GM18526 (cell line): ENCODE measurements around the gene EOLA2.
"Not testable (repeated sequence)": the region's sequence is repeated elsewhere in the genome, so short reads cannot be mapped to it uniquely, and the experiment has no call there.

Experiments used
- POLR2A ChIP-seq: IDR thresholded peaks from 3 replicates; pipeline ENCODE4 v1.6.1; 2011; ENCODE audit not compliant: insufficient read length; ENCODE audit errors: extremely low read depth

Gene EOLA2

DNA sequence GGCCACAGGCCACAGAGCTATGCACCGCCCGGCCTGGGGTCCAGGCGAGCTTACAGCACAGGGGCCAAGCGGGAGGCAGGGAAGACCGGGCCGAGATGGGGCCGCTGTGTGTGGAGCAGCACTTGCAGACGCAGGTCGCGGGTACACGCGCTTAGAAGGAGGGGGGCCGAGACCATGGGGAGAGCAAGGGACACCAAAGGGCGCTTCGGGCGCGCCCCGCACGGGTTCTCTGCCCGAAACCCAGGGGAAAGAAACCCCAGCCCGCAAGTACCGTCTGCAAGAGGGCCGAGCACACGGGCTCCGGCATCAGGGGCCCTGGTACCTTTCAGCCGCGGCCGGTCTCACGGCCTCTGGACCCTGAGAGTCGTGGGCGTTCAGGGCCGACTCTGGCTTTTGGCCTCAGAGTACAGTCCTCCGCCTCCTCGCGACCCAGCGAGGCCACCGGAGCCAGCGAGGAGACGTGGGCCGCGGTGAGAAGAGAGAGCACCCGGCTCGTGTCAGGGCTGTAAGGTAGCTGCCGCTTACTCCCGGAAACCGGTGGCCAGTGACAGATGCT, 342 bp downstream of the EOLA2 start:
- no peak for TF ChIP-seq POLR2A

DNA sequence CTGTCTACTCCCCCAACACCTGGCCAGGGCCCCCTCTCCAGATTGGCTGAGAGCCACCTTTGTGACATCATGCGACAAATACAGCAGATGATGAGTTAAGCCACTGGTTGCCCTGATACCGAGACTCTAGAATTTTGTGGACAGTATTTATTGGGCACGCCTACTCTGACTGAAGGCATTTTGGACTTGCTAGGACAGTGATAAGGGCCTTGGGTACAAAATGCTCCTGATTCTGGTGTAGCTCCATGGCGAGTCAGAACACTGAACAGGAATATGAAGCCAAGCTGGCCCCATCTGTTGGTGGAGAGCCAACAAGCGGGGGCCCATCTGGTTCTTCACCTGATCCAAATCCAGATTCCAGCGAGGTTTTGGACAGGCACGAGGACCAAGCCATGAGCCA, 8.9 kb downstream of the EOLA2 start, which contains the start of gene HSFX4:
Gene HSFX4, plus strand, starts transcription at position 174 of the 400 bp plus-strand sequence. Its CDS starts 72 bp downstream, at position 246.
- not testable (repeated sequence) for TF ChIP-seq POLR2A

DNA sequence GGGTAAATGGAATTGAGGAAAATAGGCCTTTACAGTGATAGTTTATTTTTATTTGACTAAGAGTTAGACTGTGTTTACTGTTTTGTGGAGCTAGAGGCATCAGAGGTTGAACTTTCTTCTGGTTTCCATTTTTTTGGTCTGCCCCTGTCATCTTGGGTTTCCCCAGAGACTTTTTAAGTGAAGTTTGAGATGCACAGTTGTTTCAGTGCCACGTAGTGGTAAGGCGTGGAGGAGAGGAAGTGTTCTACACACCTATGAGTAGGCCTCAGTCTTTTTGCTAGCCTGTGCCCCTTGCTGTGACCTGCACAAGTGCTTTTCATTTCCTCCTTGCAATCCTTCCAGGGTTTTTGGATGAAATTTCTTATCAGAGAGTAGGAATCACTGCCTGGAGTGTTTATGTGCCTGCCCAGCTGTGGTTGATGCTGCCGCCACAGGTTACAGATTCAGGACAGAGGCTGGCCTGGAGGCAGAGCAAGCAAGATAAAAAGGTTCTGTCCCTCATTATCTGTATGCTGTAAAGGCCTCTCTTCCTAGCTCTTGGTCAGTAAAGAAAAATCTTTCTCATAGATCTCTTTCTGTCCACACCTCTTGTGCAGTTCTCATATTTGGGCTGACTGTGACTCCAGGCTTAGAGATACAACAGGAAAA, 21.4 kb downstream of the EOLA2 start:
- TF ChIP-seq POLR2A, result no peak

DNA sequence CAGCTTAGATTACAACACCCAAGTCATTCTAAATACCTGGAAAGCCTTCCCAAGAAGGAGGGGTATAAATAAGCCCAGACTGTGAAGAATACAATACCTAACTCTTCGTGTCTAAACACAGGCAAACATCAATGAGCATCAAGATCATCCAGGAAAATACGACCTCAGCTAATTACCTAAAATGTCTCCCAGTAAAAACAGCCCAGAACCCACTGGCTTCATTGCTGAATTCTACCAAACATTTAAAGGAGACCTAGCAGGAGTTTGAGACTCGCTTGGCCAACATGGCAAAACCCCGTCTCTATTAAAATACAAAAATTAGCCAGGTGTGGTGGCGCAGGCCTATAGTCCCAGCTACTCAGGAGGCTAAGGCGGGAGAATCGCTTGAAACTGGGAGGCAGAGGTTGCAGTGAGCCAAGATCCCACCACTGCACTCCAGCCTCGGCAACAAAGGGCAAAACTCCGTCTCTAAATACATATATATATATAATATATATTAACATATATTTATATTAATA, 28.1 kb downstream of the EOLA2 start:
- TF ChIP-seq POLR2A, result no peak

DNA sequence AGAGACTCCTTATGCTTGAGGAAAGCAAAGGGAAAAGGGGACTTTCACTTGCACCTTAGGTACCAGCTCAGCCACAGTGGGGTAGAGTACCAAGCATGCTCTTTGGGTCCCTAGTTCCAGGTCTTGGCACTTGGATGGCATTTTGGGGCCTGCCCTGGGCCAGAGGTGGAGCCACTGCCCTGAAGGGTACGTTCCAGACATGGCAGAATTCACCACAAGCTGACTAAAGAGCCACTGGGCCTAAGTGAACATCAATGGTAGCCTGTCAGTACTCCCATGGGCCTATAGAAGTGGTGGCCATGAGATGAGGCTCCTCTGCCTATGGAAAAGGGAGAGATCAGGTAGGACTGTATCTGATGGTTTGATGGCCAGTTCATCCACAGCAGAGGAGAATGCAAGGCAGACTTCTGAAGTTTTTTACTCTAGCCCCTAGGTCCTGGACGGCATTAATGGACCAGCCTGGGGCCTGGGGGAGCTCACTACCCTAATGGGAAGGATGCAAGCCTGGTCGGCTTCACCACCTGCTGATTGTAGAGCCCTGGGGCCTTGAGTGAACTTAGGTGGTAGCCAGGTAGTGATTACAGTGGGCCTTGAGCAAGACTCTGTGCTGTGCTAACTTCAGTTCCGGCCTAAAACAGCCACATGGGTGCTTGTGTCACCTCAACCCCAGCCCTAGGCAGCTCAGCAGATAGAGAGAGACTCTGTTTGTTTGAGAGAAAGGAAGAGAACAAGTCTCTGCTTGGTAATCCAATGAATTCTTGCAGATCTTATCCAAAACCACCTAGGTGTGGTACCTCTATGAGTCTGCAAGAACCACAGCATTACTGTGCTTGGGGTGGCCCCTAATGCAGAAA, 28.7 kb downstream of the EOLA2 start:
- TF ChIP-seq POLR2A, result no peak

DNA sequence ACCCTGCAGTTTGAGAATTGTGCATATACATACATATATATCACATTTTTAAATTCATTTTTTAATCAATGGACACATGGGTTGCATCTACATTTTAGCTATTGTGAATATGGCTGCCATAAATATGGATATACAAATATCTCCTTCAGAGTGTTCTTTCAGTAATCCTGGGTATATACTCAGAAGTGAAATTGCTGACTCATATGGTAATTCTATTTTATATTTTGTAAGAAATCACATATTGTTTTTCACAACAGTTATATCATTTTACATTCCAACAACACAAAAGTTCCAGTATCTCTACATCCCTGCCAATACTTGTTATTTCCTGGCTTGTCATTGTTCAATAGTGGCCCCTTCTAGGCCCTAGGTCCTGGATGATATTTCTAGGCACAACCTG, 29.6 kb downstream of the EOLA2 start:
- TF ChIP-seq POLR2A, result no peak

DNA sequence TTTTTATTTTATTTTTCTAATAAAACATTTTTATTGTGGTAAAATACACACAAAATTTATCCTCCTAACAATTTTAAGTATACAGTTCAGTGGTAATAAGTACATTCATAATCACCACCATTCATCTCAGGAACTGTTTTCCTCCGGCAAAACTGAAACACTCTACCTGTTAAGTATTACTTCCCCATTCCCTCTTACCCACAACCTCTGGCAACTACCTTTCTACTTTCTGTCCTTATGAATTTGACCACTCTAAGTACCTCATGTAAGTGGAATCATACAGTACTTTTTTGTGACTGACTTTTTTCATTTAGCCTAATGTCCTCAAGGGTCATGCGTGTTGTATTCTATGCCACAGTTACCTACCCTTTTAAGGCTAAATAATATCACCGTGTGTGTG, 30.0 kb downstream of the EOLA2 start:
- no peak for TF ChIP-seq POLR2A

DNA sequence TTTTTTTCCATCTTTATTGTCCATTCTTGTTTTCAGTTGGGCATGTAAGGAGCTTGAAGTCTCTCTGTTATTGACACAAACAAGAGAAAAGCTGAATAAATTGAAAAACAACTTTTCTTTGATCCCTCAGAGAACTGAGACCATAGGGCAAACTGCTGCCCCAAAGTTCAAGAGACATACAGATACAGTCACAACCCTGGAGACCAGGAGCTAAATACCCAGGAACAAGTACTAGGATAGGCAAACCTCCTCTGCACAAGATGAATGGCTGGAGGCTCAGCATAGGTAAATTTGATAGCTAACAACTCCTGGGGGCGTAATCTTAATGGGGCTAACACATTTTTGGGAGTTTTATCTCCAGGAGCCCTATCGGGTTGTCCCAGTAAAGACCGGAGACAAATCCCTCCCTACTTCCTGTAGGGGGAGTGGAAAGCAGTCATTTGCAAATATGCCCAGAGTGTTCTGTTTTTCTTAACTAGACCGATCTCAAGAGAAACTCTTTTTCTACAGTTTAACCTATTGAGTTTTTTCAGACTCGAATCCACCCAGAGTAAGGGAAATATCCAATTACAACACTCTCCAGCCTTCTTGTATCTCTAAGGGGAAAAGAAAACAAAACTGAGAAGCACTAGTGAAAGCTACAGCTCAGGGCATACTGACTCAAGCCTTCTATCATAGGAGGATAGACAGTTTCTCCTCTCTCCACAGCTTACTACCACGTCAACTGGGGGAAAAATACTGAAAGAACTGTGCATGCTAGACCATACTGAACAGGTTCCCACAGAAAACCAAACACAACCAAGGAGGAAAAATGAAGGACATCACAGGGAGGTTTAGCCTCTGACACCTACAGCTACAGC, 34.2 kb downstream of the EOLA2 start:
- no peak for TF ChIP-seq POLR2A

DNA sequence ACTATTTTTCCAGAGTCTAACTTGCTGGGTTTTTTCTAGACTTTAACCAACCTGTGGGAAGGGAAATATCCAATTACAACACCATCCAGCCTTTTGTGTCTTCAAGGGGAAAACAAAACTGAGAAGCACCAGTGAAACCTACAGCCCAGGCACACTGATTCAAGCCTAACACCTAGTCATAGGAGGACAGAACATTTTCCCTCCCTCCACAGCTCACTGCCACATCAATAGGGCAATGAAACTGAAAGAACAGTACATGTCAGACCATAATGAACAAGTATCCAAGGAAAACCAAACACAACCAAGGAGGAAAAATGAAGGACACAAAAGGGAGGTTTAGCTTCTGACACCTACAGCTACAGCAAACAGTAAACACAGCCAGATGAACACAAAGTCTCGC, 39.7 kb downstream of the EOLA2 start:
- no peak for TF ChIP-seq POLR2A
